ENCODE measurements around the gene PARP15.

PARP15 gene

DNA sequence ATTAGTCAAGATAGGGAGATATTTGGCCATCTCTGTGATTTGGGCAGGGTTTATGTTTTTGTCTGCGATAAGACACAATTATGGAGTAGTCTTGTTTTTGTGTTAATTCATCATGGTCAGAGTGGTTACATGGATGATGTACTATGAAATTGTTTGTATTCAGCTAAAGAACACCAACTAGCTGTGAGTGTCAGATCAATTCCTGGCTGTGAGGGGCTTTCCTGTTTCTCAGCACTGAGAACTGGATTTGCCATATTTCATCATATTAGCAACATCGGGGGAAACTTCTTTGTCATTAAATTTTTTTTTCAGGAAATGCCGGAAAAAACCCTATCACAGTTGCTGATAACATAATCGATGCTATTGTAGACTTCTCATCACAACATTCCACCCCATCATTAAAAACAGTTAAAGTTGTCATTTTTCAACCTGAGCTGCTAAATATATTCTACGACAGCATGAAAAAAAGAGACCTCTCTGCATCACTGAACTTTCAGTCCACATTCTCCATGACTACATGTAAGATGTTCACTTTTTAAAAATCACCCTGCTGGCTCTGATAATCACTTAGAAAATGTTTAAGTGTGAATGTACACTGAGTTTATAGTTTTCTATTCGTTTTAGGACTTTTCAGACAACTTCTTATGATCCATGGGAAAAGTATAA lies 49.2 kb downstream of the PARP15 start:
- no peak overlapping the region for H3K4me3 ChIP-seq (ENCODE audit: insufficient read depth, low read length, poor library complexity, severe bottlenecking)
- no peak overlapping the region for H3K4me2 ChIP-seq (ENCODE audit: low read depth, low read length, poor library complexity, severe bottlenecking)
- no peaks in the 10 kb centered on the region for H3K36me3 ChIP-seq (ENCODE audit: low read length)
- H3K27me3 ChIP-seq (ENCODE audit: low read length): no peaks in the 10 kb centered on the region
- H2AFZ ChIP-seq (ENCODE audit: low read depth, low read length, severe bottlenecking): no peak overlapping the region
- no peaks in the 10 kb centered on the region for H3F3A ChIP-seq (ENCODE audit: insufficient read depth)
- no peak overlapping the region for H3K9ac ChIP-seq (ENCODE audit: low read length)
- no peaks in the 10 kb centered on the region for H3K9me3 ChIP-seq (ENCODE audit: insufficient read depth, low read length)
- H3K9me2 ChIP-seq (replicated peaks; ENCODE audit: insufficient read depth, low read length): no peaks in the 10 kb centered on the region
- no peaks in the 10 kb centered on the region for H3K79me2 ChIP-seq (ENCODE audit: insufficient read depth, low read length)
- TF ChIP-seq, protein P1, sequence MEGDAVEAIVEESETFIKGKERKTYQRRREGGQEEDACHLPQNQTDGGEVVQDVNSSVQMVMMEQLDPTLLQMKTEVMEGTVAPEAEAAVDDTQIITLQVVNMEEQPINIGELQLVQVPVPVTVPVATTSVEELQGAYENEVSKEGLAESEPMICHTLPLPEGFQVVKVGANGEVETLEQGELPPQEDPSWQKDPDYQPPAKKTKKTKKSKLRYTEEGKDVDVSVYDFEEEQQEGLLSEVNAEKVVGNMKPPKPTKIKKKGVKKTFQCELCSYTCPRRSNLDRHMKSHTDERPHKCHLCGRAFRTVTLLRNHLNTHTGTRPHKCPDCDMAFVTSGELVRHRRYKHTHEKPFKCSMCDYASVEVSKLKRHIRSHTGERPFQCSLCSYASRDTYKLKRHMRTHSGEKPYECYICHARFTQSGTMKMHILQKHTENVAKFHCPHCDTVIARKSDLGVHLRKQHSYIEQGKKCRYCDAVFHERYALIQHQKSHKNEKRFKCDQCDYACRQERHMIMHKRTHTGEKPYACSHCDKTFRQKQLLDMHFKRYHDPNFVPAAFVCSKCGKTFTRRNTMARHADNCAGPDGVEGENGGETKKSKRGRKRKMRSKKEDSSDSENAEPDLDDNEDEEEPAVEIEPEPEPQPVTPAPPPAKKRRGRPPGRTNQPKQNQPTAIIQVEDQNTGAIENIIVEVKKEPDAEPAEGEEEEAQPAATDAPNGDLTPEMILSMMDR (IDR thresholded peaks at IDR 0.05; ENCODE audit: insufficient read depth, low read length, poor library complexity, severe bottlenecking): no peak
- no peak for TF ChIP-seq EZH2phosphoT487 (conservative IDR thresholded peaks at IDR 0.05; ENCODE audit: low read length)
- no peak overlapping the region for H3K27ac ChIP-seq (ENCODE audit: low read depth, low read length)
- H4K20me1 ChIP-seq (ENCODE audit: low read depth, low read length): no peaks in the 10 kb centered on the region

DNA sequence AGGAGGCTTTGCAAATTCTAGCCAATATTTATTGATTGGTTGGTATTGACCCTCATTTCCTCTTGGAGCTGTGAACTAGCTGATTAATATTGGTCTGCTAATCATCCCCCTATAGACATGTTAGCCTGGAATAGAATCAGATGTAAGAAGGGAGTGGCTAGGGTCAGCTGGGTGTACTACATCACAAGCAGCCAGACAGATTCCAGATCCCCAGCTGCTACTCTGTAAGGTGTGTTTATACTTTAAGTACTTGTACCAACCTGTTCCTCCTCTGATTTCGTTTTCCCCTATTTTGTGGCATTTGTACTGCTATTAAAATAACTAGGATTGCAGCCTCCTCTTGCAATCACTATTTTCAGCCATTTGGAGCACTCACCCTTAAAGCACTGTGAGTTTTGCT lies 49.9 kb downstream of the PARP15 start:
- H3K79me2 ChIP-seq (ENCODE audit: insufficient read depth, low read length): no peaks in the 10 kb centered on the region
- no peaks in the 10 kb centered on the region for H3K9me3 ChIP-seq (ENCODE audit: insufficient read depth, low read length)
- TF ChIP-seq, protein P1 (IDR thresholded peaks at IDR 0.05; ENCODE audit: insufficient read depth, low read length, poor library complexity, severe bottlenecking): no peak
- no peak for TF ChIP-seq EZH2phosphoT487 (conservative IDR thresholded peaks at IDR 0.05; ENCODE audit: low read length)
- H3K4me2 ChIP-seq (ENCODE audit: low read depth, low read length, poor library complexity, severe bottlenecking): no peak overlapping the region
- no peaks in the 10 kb centered on the region for H3K27me3 ChIP-seq (ENCODE audit: low read length)
- H3K36me3 ChIP-seq (ENCODE audit: low read length): no peaks in the 10 kb centered on the region
- H3K9ac ChIP-seq (ENCODE audit: low read length): no peak overlapping the region
- no peak overlapping the region for H2AFZ ChIP-seq (ENCODE audit: low read depth, low read length, severe bottlenecking)
- H3F3A ChIP-seq (ENCODE audit: insufficient read depth): no peaks in the 10 kb centered on the region
- H3K4me3 ChIP-seq (ENCODE audit: insufficient read depth, low read length, poor library complexity, severe bottlenecking): no peak overlapping the region
- H3K27ac ChIP-seq (ENCODE audit: low read depth, low read length): no peak overlapping the region
- no peaks in the 10 kb centered on the region for H4K20me1 ChIP-seq (ENCODE audit: low read depth, low read length)
- H3K9me2 ChIP-seq (replicated peaks; ENCODE audit: insufficient read depth, low read length): no peaks in the 10 kb centered on the region

DNA sequence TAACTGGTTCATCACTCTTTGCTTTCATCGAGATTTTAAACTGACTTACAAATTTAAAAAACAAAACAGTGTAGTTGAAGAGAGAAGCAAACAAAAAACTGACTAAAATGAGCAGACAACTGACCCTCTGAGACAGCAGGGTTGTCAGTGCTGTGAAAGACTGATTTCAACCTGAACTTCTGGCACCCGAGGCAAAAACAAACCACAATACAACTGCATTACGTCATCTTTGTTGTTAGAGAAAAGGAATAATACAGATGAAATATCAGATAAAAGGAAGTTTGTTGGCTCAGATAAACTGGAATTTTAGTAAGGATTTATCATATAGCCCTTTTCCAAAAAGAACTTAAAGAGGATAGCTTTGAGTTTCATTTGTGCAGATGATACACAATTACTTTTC lies 51.1 kb downstream of the PARP15 start:
- Histone ChIP-seq H3K27ac (ENCODE audit: low read depth, low read length) (no peak overlapping the region), H3K9ac (ENCODE audit: low read length) (no peak overlapping the region), H3K4me3 (ENCODE audit: insufficient read depth, low read length, poor library complexity, severe bottlenecking) (no peak overlapping the region), H2AFZ (ENCODE audit: low read depth, low read length, severe bottlenecking) (no peak overlapping the region), H3K79me2 (ENCODE audit: insufficient read depth, low read length) (no peaks in the 10 kb centered on the region), H3K27me3 (ENCODE audit: low read length) (no peaks in the 10 kb centered on the region), H3F3A (ENCODE audit: insufficient read depth) (no peaks in the 10 kb centered on the region), H3K36me3 (ENCODE audit: low read length) (no peaks in the 10 kb centered on the region), H3K9me2 (replicated peaks; ENCODE audit: insufficient read depth, low read length) (no peaks in the 10 kb centered on the region), H3K4me2 (ENCODE audit: low read depth, low read length, poor library complexity, severe bottlenecking) (no peak overlapping the region), H3K9me3 (ENCODE audit: insufficient read depth, low read length) (no peaks in the 10 kb centered on the region), H4K20me1 (ENCODE audit: low read depth, low read length) (no peaks in the 10 kb centered on the region)
- TF ChIP-seq, protein P1 (IDR thresholded peaks at IDR 0.05; ENCODE audit: insufficient read depth, low read length, poor library complexity, severe bottlenecking): no peak
- TF ChIP-seq EZH2phosphoT487 (conservative IDR thresholded peaks at IDR 0.05; ENCODE audit: low read length): no peak

Data from SU-DHL-6 (cell line).